CD4-positive, alpha-beta T cell treated with Interleukin-4 for 4 hours (primary cell): ENCODE data around the gene VSIG10L2.
"Not testable (repeated sequence)": the region's sequence is repeated elsewhere in the genome, so short reads cannot be mapped to it uniquely, and the experiment has no call there.

Source experiments
- DNase-seq: peaks from one replicate; pipeline ENCODE4 v3.0.0-alpha.2; 2020

VSIG10L2 gene

DNA sequence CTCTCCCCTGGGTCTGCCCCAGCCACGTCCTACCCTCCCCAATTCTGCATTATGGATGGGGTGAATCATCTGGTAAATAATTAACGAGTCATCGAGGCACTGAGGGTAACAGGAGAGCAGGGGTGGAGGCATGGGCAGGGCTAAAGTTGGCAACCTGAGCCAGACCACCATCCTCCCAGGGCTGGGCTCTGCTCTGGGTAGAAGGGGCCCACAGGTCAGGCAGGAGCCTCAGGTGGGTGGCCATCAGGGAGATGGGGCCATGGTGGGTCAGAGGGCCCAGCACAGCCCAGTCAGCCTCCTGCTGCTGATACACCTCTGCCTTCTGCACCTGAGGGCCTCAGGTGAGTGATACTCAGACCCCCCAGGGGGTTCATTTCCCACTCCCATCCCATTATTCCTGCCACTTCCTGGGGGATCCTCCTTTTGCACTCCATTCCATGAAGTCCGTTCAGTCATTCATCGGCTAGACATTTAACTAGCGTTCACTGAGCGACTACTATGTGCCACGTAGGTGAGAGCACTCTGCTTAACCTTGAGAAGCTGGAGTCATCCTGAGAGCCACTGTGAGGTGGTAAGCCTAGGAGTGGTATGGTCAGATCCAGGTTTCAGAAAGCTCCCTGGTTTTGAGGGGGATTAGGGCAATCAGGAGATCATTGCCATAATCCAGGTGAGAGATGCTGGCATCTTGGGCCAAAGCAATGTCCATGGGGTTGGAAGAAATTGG is at the start of gene VSIG10L2:
Gene VSIG10L2 (plus strand): TSS at position 248 of the 724 bp plus-strand sequence. CDS start 12 bp downstream, at position 260.
- DNase-seq = no peak

DNA sequence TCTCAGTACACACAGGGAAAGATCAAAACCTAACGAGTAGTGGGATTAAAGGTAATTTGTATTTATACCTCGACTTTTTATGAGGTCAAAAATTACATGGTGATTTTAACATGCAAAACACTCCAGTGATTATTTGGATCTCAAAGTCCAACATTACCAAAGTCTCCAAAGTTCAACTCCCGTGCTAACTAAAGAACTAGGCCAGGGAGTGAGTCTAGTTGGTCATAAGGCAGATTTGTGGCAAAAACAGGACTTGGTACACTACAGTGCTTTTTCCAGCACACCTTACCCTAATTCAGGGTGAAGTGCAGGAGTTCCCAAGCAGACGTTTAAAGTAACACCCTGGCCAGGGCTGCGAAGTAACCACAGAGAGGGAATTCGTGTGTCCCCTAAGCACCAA is 44.0 kb upstream of the VSIG10L2 start:
- no peak for DNase-seq

DNA sequence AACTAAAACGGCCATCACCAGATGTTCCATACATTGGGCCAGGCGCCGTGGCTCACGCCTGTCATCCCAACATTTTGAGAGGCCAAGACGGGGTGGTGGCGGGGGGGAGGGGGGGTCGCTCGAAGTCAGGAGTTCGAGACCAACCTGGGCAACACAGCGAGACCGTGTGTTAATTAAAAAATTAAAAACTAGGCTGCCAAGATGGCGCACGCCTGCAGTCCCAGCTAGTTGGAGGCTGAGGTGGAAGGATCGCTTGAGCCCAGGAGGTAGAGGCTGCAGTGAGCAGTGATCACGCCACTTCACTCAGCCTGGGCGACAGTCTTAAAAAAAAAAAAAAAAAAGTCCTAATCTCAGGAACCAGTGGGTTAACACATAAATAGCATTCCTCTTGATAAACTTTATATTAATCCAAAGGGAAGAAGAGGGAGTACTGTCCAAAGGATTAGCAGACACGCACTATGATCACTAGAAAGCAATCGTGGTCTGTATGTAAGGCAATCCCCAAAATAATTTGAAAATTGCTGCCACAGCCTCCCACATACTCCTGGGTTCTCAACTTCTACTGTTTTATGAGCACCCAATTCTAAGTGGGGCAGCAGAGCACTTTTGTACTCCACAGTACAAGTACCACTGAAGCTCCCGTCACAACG is 43.4 kb upstream of the VSIG10L2 start:
- DNase-seq = no peak

DNA sequence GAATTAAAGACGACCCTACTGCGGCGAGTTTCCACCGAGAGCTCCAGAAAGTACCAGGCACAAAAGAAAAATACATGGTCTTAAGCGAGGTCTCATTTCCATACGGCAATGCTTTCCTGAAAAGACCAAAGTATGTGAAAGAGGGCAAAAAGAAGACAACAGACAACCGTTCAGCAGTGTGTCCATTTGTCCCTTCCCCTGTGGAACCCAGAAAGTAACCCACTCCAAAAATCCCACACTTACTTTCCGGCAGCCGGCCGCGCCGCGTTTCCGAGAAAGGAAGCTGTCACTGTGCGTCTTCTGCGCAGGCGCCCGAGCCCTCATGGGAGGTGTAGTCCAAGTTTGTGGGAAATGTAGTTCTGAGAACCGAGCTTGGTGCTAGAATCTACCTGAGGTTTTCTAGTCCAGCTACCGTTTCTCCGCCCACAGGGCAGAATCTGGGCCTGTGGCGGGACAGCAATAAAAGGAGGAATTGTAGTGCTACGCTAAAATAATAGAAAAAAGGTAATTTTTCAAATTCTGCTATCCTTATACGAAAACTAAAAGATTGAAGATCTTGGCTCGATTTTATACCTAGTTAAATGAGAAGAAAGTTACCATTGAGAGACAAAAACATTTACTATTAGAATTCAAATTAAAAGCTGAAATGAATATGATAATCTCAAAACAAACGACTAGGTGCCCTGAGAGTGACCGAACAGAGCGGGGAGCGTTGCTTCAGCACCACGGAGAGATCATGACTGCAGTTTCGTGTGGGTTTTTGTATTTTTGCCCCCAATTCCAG is 42.7 kb upstream of the VSIG10L2 start, which contains the start of gene PUS3:
Gene PUS3 (minus strand): TSS at position 280 of the 784 bp plus-strand sequence. CDS start 6,922 bp downstream, outside the sequence.
- DNase-seq = peak; percentile 86

DNA sequence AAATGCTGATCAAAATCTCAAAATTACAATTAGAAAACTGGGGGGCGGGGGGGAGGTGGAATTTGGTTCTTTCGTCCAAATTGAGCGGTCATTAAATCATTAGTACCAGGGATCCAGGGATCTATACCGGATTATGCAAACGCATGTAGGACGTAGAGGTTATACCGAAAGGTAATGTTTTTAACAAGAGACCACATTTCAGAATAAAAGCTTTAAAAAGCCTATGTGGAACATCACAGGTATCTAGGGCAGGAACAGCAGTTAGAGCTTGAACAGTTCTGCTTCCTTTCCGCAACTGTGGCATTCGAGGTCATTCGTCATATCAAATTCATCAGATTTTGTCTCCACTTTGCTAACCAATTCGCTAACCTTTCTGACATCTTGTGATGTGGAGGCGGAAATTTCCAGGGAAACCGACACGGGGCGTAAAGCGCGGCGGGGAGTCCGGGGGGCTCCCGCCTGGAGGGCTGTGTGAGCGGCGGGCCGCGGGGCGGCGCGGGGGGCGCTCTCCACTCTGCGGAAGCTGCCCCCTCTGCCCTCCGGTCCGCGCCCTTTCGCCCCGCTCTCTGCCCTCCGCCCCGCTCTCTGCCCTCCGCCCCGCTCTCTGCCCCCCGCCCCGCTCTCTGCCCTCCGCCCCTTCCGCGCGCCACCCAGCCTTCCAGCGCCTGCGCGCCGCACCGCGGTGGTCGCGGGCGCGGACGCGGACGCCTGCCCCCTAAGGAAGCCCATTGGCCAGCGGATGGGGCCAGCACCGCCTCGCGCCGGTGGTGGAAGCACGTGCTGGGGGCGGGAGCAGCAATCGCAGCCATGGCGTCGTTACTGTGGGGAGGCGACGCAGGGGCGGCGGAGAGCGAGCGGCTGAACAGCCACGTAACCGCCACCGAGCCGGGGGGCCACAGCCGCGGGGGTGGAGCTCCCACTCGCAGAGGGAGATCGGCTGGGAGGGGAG is 41.9 kb upstream of the VSIG10L2 start, which contains the start of gene DDX25:
Gene DDX25 (plus strand): TSS at position 798 of the 949 bp plus-strand sequence. CDS start 10 bp downstream, at position 808.
- no peak for DNase-seq

DNA sequence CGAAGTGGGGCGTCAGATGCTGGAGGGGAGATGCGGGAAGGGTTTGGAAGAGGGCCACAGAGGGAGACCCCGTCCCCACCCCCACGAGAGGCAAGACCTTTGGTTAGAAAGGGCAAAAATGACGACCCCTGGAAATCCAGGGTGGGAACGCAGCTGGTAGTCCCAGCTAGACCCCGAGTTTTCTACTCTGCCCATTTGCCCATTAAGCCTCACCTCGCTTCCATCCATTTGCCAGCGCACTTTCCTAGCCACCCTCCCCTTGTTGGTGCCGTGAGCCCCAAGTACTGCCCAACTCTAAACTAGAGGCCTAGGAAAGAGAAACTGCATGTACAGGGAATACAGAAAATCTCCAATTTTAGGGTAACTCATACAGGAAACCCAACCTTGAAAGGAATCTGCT is 41.2 kb upstream of the VSIG10L2 start:
- DNase-seq = no peak

DNA sequence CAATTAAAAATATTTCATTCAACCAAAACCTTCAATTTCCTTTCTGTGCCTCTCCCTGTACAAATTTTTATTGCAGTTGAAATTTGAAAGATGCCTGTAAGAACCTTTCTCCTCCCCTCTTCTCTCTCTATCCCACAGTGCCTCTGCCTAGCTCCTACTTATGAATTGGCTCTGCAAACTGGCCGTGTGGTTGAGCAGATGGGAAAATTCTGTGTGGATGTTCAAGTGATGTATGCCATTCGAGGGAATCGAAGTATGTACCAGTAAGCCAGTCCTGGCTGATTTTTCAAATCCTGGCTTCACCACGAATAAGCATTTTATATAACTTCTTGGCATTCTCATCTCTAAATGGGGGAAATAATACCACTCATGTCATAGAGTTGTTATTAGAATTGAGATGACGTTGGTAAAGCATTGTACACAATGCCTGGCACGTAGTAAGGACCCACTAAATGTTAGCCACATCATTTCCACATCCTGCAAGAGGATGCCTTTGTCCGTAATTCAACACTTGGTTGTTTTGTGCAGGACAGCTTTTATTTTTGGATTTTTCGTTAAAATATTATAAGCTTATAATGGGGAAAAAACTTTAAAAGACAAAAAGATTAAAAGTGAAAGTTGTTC is 35.5 kb upstream of the VSIG10L2 start:
- DNase-seq = no peak

DNA sequence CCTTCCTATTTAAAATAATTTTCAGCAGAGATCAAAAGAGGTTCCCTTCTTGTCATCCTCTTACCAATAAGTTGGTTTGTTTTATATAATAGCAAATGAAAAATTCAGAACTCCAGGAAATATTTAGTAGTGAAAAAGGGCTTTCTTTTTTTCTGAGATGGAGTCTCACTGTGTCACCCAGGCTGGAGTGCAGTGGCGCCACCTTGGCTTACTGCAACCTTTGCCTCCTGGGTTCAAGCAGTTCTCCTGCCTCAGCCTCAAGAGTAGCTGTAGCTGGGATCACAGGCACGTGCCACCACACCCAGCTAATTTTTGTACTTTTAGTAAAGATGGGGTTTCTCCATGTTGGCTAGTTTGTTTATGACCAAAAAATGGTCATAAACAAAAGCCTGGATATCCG is 31.2 kb upstream of the VSIG10L2 start:
- not testable (repeated sequence) for DNase-seq

DNA sequence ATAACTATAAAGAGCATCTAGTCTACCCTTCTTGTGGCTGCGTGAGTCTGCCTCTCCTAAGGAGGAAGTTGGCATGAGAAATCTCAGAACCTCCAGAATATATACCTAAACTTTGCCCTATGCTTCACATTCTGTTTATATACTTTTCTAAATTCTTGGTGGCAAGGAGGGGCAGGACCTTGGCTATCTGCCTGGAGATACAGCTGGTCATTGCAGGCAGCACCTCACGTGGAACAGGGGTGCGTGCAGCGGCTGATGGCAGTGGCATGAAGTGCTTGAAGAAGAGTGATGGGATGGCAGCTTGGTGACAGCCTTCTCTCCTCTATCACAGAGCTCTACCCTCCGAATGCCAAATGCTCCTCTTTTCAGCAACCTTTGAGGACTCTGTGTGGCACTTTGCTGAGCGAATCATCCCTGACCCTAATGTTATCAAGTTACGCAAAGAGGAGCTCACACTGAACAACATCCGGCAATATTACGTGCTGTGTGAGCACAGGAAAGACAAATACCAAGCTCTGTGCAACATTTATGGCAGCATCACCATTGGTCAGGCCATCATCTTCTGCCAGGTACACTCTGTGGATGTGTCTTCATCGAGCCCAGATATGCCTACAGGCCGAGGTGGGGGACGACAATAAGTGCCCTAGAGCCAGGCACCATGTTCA is 29.0 kb upstream of the VSIG10L2 start:
- DNase-seq = no peak

DNA sequence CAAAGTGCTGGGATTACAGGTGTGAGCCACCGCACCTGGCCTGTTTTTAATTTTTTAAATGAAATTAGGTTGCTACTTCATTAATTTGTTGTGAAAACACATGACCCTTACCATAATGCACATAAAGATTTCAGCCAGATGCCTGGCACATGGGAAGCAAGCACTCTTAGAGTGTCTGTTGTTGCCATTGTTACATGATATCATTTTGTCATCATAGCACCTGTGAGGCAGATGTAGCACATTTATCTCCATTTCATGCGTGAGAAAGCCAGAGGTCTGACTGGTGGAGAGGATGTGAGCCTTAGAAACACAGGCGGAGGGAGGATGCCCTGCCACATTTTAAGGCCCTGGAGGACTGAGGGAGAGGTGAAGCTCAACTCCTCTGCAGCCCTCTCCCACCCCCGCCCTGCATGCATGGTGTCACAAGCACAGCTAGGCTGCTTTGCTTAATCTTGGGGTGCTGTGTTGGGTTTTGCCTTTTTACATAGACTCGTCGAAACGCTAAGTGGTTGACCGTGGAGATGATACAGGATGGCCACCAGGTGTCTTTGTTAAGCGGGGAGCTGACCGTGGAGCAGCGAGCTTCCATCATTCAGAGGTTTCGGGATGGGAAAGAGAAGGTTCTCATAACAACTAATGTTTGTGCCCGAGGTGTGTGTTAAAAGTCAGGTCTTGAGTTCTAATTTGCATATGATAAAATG is 27.6 kb upstream of the VSIG10L2 start:
- DNase-seq = no peak

DNA sequence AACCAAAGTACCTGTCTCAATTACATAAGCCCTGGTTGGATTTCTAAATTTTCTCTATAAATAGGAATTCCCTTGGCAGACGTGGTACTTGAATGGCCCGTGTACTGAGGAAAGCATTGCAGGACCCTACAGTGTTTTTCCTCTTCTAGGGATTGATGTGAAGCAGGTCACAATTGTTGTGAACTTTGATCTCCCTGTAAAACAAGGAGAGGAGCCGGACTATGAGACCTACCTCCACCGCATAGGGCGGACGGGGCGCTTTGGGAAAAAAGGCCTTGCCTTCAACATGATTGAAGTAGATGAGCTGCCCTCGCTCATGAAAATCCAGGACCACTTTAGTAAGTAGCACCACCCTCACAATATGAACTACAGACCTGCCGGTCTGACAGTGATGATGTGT is 24.8 kb upstream of the VSIG10L2 start:
- DNase-seq = no peak

DNA sequence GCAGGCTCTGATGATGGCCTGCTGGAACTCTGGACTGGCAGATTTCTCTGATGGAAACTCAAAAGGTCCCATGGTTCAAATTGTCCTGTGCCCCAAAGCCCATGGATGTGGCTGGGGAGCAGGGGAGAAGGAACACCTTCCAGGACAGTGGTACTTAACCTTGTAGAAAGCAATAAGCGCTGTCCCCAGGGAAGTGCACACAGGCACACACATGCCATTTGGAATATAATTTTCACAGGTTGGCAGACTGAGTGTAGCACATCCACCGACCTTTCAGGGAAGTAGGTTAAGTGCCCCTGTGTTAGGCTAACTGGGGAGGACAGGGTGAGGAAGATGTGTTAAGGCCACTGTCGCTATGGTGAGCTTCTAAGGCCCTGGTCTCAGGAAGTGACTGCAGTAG is 23.7 kb upstream of the VSIG10L2 start:
- DNase-seq = no peak

DNA sequence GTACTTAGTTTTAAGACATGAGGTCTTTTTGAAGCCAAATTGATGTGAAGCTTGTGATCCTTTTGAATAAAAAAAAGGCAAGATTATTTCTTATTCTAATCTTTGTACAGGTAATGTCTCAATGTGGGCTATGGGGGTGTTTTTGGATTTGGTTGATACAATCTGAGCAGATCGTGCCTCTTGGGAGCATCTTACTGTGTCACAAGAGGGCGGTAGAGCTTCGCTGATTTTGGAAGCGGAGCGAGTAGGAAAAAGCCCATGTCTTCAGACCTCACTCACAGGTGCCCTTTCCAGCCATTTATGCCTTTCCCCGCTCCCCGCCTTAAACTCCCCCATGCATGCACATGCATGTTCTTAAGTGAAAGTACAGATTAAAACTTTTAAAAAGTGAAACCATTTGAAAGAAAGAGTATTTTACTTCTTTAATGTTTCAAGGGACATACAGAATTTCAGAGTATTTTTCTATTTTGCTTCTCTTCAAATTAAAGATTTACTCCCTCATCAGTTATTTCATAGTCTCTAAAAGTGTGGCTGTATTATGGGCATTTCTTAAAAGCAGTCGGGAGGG is 22.7 kb upstream of the VSIG10L2 start:
- DNase-seq = peak; percentile 58

DNA sequence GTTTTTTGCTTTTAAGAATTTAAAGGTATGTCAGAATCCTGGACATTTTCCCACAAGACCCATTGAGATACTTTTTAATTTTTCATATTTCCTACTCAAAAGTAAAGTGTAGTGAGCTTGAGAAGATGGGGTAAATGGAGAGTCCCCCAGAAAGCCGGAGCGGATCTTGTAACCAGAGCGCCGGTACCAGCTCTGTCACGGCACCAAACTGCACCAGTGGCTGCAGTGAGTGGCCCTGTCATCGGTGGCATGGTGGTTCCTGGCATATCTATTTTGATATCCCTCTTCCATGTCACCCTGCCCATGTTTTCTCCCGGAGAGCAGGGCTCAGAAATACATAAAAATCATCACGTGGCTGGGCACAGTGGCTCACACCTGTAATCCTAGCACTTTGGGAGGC is 22.2 kb upstream of the VSIG10L2 start:
- DNase-seq = no peak

DNA sequence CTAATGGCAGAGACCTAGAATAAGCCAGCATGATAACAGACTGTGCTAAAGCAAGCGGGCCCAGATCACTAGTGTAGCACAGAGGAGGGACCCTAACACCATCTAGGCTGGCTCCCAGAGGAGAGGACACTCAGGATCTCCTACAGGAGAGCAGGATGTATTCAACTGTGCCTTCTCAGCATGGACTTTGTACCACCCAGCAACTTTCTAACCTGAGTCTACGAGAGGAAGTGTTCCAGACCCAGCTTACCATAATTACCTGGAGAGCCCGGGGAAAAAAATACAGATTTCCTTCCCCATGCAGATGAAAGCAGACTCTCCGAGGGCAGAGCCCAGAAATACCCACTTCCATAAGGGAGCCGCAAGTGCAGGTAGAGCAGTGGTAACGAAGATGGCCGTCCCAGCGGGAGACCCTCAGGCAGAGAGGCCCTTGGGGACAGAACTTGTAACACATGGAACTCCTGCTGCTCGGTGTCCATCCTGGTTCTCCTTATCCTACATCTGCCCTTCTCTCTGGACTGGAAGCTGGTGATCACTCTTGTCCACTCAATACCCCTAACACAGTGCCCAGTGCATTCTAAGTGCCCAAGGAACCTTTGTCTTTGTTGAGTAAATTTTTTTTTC is 21.3 kb upstream of the VSIG10L2 start:
- DNase-seq = no peak

DNA sequence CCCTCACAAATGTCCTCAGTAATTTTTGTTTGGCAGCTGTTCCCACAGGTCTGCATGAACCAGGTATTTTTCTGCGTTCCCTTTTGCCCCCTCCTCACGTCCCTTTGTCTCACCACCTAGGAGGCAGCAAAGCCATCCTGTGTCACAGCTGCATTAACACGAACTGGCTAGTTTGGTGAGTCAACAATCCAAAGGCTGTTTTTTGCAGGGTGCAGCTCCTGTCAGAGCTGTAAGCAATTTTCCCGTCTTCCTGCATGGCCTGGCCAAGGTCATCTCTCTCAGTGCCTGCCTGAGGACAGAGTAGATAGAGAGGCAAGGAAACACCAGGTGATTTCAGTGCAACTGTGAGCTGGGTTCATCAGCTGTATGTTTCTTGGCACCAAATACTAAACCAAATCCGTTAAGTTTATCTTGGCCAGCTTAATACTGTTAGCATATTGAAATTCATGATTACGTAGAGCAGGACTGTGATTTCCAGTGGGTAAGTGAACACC is 20.6 kb upstream of the VSIG10L2 start:
- no peak for DNase-seq

DNA sequence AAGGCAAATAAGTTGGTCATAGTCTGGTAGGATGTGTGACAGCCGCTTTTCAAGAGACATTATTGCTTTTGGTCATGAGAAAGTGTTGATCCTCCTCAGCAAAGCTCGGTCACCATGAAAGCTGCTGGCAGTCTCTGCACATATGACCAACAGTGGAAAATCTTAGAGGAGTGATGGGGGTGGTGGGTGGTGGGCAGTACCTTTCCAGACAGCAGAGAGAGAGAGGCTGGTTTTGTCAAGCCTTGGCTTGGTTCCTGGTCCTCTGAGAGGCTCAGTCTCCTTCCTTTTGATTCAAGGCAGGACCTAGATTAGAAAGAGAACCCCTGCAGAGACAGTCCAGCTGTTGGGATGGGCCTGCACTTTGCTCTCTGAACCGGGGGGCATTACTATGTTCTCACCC is 20.0 kb upstream of the VSIG10L2 start:
- no peak for DNase-seq

DNA sequence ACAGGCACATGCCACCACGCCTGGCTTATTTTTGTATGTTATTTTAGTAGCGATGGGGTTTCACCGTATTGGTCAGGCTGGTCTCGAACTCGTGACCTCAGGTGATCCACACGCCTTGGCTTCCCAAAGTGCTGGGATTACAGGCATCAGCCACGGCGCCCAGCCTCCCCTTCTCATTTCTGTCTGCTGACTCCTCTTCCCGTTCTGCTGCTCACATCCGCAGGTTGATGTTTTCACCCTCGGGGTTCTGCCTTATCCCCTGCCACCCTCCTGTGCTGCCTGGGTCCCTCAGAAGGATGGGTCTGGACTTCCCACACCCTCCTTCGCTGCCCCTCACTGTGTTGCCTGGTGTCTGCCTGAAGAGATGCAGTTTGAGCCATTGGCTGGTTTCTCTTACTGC is 19.2 kb upstream of the VSIG10L2 start:
- no peak for DNase-seq

DNA sequence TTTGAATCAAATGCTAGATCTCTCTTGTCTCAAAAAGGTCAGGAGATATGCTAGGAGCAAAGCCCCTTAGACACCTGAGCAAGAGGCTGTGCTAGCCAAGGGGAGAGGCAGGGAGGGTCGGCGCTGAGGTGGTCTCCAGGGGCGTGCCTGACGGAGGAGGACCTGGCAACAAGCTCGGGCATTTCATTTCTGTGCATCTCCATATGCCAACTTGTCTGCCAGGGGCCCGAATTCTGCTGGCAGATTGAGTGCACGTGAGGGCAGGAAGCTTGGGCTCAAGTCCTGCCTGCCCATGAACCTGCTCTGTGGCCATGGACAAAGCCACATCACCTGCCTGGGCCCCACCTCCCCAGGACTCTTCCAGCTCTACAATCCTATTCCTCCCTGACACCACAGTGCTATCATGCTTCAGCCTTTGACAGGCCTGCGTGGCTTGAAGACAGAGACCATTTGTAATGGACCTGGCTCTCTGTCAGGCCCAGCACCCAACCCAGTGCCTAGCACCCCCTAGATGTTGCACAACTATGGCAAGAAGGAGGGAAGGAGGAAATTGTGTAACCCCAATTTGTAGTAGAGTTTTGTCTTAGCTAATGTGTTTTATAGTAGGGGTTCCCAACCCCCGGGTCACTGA is 16.3 kb upstream of the VSIG10L2 start:
- no peak for DNase-seq
